ENCODE data around the gene DRD2. TPM values are rescaled to one million over a fixed set of nuclear protein-coding genes. Genes with fewer than 3 reads are reported as not detected.

DRD2 gene
- 0.06 TPM in 1 of 5 replicates, not detected in the others for total RNA-seq (2022; extraction: Qiagen RNA extraction; ENCODE audit: low read depth)

GRCh38 chr11:113475160-113475761, at the start of gene DRD2:
TSS of gene DRD2 (minus strand) at chr11:113475398. CDS start at chr11:113424651, 50,747 bp downstream.

GRCh38 chr11:113387605-113388211, 87.5 kb downstream of the DRD2 start, which contains the start of gene ANKK1:
TSS of gene ANKK1 (plus strand) at chr11:113387779. CDS start at chr11:113387885, 106 bp downstream.

Other genes starting within 250 kb of the DRD2 start
- gene TTC12, start 160.8 kb downstream of the DRD2 start, total RNA-seq (2022; extraction: Qiagen RNA extraction; ENCODE audit: low read depth), result 4.8 to 12.7 TPM (median 6.1 TPM) in 5 replicates
- not detected in 5 replicates for gene ANKK1, start 87.6 kb downstream of the DRD2 start, total RNA-seq (2022; extraction: Qiagen RNA extraction; ENCODE audit: low read depth)
- 0.09 to 0.63 TPM (median 0.18 TPM) in 4 of 5 replicates, not detected in the other for gene TMPRSS5, start 230.9 kb upstream of the DRD2 start, total RNA-seq (2022; extraction: Qiagen RNA extraction; ENCODE audit: low read depth)